Lung (tissue), 12 donors: Measurements from ENCODE around the gene ESR1. TPM values are rescaled to one million over a fixed set of nuclear protein-coding genes. Genes with fewer than 3 reads are reported as not detected.

Source experiments
- ATAC-seq: fragments of 200-7000 bp; cut with Tn5 transposase; one replicate; pipeline ENCODE4 v1.9.1; 2020; ENCODE audit warnings: moderate number of reproducible peaks; ENCODE audit not compliant: insufficient read depth, low FRiP score
- DNase-seq, 3 donors: peaks; one replicate each; pipeline ENCODE4 v3.0.0-alpha.2; 2013 to 2017
- H3K27ac ChIP-seq, 2 donors: one replicate each; pipeline ENCODE4 v1.5.1; 2013; ENCODE audit warnings: mild to moderate bottlenecking in 2 of 2, moderate library complexity in 2 of 2, control low read depth in 1 of 2, inconsistent platforms in 1 of 2, low read depth in 1 of 2, low read length in 1 of 2
- H3K27me3 ChIP-seq, 3 donors: one replicate each; pipeline ENCODE4 v1.5.1; 2013; ENCODE audit warnings: low read length in 2 of 3; ENCODE audit not compliant: control insufficient read depth in 3 of 3, insufficient read depth in 3 of 3
- H3K36me3 ChIP-seq, 4 donors: one replicate each; pipeline ENCODE4 v1.5.1; 2013; ENCODE audit warnings: low read length in 4 of 4, mild to moderate bottlenecking in 1 of 4, moderate library complexity in 1 of 4; ENCODE audit not compliant: control insufficient read depth in 4 of 4, insufficient read depth in 4 of 4
- H3K4me1 ChIP-seq, 5 donors: one replicate each; pipeline ENCODE4 v1.5.1; 2013; ENCODE audit warnings: low read length in 5 of 5, mild to moderate bottlenecking in 2 of 5, moderate library complexity in 1 of 5; ENCODE audit not compliant: control insufficient read depth in 5 of 5, insufficient read depth in 5 of 5
- H3K4me3 ChIP-seq: one replicate; pipeline ENCODE4 v1.5.1; 2013; ENCODE audit warnings: mild to moderate bottlenecking, control low read depth, moderate library complexity
- H3K9ac ChIP-seq, 2 donors: one replicate each; pipeline ENCODE4 v1.5.1; 2013; ENCODE audit warnings: low read length in 2 of 2, control low read depth in 1 of 2; ENCODE audit not compliant: insufficient read depth in 1 of 2
- H3K9me3 ChIP-seq, 4 donors: one replicate each; pipeline ENCODE4 v1.5.1; 2013; ENCODE audit warnings: low read length in 3 of 4, mild to moderate bottlenecking in 1 of 4, moderate library complexity in 1 of 4; ENCODE audit not compliant: control insufficient read depth in 4 of 4, insufficient read depth in 3 of 4
- CTCF ChIP-seq: IDR thresholded peaks from 2 replicates; pipeline ENCODE4 v1.5.1; 2012; ENCODE audit warnings: mild to moderate bottlenecking; ENCODE audit errors: control extremely low read depth, extremely low read depth
- WGBS, 2 donors: extraction: QIAGEN DNeasy Blood & Tissue Kit; methylation state at CpG; one replicate each; pipeline ENCODE4 v1.1.7; 2013; 5-methylcytosine and 5-hydroxymethylcytosine counted together
- polyA plus RNA-seq, 2 donors: library from polyadenylated mRNA; stranded (reverse); fragments of 200-250 nt; gene quantifications; one replicate each; pipeline ENCODE4 v1.2.1, GENCODE V29; 2013
- total RNA-seq, 2 donors: library from RNA; depleted of rRNA in 1 of 2; stranded (reverse); fragments of >200 nt in 1 of 2; gene quantifications; one replicate each; pipeline ENCODE4 v1.2.1, GENCODE V29; 2014 to 2021
- donor health status: control.
- donor health status: control.
- donor health status: Bipolar disorder and iron deficiency.
- donor health status: healthy.
- donor health status: DM: yes; HTN: yes; CAD: no.

The ESR1 gene
- total and polyA plus RNA-seq, 4 donors, result 0.14 to 3.7 (median 0.78) TPM

DNA sequence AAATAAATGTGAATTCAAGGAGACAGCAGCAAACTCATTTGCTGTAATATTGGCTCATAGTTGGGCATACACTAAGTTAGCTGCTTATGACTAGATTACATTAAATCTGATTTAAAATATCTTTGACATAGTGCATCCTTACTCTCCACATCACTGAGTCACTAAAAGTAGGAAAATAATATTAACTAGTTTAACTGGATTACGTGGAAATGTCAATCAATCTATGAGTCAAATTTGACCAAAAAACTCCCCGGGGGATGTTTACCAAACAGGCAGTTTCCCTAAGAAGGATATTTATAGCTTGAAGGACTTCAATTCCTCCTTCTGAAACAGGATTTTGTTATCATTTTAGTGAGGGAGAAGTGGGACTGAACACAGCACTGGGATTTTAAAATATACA lies 366.5 kb downstream of the ESR1 start:
- TF ChIP-seq CTCF, result no peak
- ATAC-seq (no peak), DNase-seq (no peak)
- WGBS, 2 donors, result 71 to 79% methylated on average over 2 of the region's 2 CpGs
- Histone ChIP-seq H3K4me3 (no peak overlapping the region), H3K36me3 (peaks cover 13 to 22% (median 18%) of the 10 kb centered on the region in 4 donors), H3K9me3 (no peaks in the 10 kb centered on the region), H3K27ac (no peak overlapping the region), H3K27me3 (no peaks in the 10 kb centered on the region), H3K4me1 (peaks cover 0 to 8% (median 0%) of the 10 kb centered on the region in 5 donors), H3K9ac (no peak overlapping the region)

- WGBS, 2 donors, result 73 to 85% methylated on average over 4 of the region's 4 CpGs
- no peak overlapping the region for H3K4me3 ChIP-seq
- no peak overlapping the region for H3K9ac ChIP-seq
- H3K4me1 ChIP-seq, result peaks cover 0 to 8% (median 0%) of the 10 kb centered on the region in 5 donors
- H3K9me3 ChIP-seq, result no peaks in the 10 kb centered on the region
- DNase-seq, result peak in 1 of 3 donors; percentile 12
- no peak for TF ChIP-seq CTCF
- H3K36me3 ChIP-seq, result peaks cover 15 to 27% (median 19%) of the 10 kb centered on the region in 4 donors
- ATAC-seq, result no peak
- H3K27me3 ChIP-seq, result no peaks in the 10 kb centered on the region
- no peak overlapping the region for H3K27ac ChIP-seq
Measured at GRCh38 chr6:152176268-152176667, 368.8 kb downstream of the ESR1 start.
